DMS53 treated with DMSO at 0.1 percent for 48 hours (cell line): ENCODE results near the gene TPX2.

Experiments used
- DNase-seq: peaks from one replicate; lab custom pipeline; 2025; ENCODE audit not compliant: unreplicated experiment; lab: John Stamatoyannopoulos, UW

TPX2 gene

GRCh38 chr20:31705598-31706597, 33.2 kb upstream of the TPX2 start:
- DNase-seq = no peak

GRCh38 chr20:31706607-31707257, 32.4 kb upstream of the TPX2 start:
- DNase-seq = no peak

GRCh38 chr20:31707258-31707615, 31.9 kb upstream of the TPX2 start:
- DNase-seq = no peak

- DNase-seq = peak; percentile 92
Measured at GRCh38 chr20:31707994-31708735, 30.9 kb upstream of the TPX2 start.

GRCh38 chr20:31708736-31709534, 30.2 kb upstream of the TPX2 start:
- peak; percentile 96 for DNase-seq

- no peak for DNase-seq
Measured at GRCh38 chr20:31709939-31710338, 29.2 kb upstream of the TPX2 start.

GRCh38 chr20:31710423-31711108, 28.5 kb upstream of the TPX2 start:
- no peak for DNase-seq

- peak; percentile 60 for DNase-seq
Measured at GRCh38 chr20:31711179-31712111, 27.6 kb upstream of the TPX2 start.

- DNase-seq = peak; percentile 34
Measured at GRCh38 chr20:31712112-31712553, 27.0 kb upstream of the TPX2 start.

- peak; percentile 41 for DNase-seq
Measured at GRCh38 chr20:31712564-31713311, 26.4 kb upstream of the TPX2 start.

GRCh38 chr20:31713312-31714273, 25.5 kb upstream of the TPX2 start:
- no peak for DNase-seq

GRCh38 chr20:31715766-31716165, 23.3 kb upstream of the TPX2 start:
- DNase-seq = no peak

- no peak for DNase-seq
Measured at GRCh38 chr20:31716351-31716750, 22.7 kb upstream of the TPX2 start.

- no peak for DNase-seq
Measured at GRCh38 chr20:31716818-31717477, 22.1 kb upstream of the TPX2 start.

GRCh38 chr20:31717478-31718201, 21.4 kb upstream of the TPX2 start:
- no peak for DNase-seq
